ENCODE results near the gene ADGRA1.

The ADGRA1 gene

GRCh38 chr10:133096616-133097269 lies 9.0 kb downstream of the ADGRA1 start:
- no peak overlapping the region for H3K4me3 Mint-ChIP-seq
- H3K4me1 Mint-ChIP-seq, result peaks cover 2% of the 10 kb centered on the region
- no peak overlapping the region for H3K27ac Mint-ChIP-seq
- no peak for TF ChIP-seq CTCF (IDR thresholded peaks at IDR 0.05; ENCODE audit: unreplicated experiment in 3 of 3)
- H3K36me3 Mint-ChIP-seq (ENCODE audit: low read depth), result no peaks in the 10 kb centered on the region
- H3K27me3 Mint-ChIP-seq (ENCODE audit: low read depth), result peaks cover 51% of the 10 kb centered on the region
- H3K9me3 Mint-ChIP-seq, result no peaks in the 10 kb centered on the region

- no peak overlapping the region for H3K27ac Mint-ChIP-seq
- TF ChIP-seq CTCF (IDR thresholded peaks at IDR 0.05; ENCODE audit: unreplicated experiment in 3 of 3), result no peak
- no peaks in the 10 kb centered on the region for H3K36me3 Mint-ChIP-seq (ENCODE audit: low read depth)
- no peaks in the 10 kb centered on the region for H3K9me3 Mint-ChIP-seq
- H3K4me3 Mint-ChIP-seq, result no peak overlapping the region
- peaks cover 4% of the 10 kb centered on the region for H3K4me1 Mint-ChIP-seq
- H3K27me3 Mint-ChIP-seq (ENCODE audit: low read depth), result peaks cover 51% of the 10 kb centered on the region
These were observed 9.7 kb downstream of the ADGRA1 start for GRCh38 chr10:133097418-133097817.

GRCh38 chr10:133097961-133098360 lies 10.2 kb downstream of the ADGRA1 start:
- Mint-ChIP-seq H3K4me1 (peaks cover 4% of the 10 kb centered on the region), H3K27ac (no peak overlapping the region), H3K27me3 (ENCODE audit: low read depth) (peaks cover 45% of the 10 kb centered on the region), H3K9me3 (no peaks in the 10 kb centered on the region), H3K4me3 (no peak overlapping the region), H3K36me3 (ENCODE audit: low read depth) (no peaks in the 10 kb centered on the region)
- TF ChIP-seq CTCF (IDR thresholded peaks at IDR 0.05; ENCODE audit: unreplicated experiment in 3 of 3), result no peak

GRCh38 chr10:133098426-133099124 lies 10.9 kb downstream of the ADGRA1 start:
- H3K27me3 Mint-ChIP-seq (ENCODE audit: low read depth), result peaks cover 41% of the 10 kb centered on the region
- H3K36me3 Mint-ChIP-seq (ENCODE audit: low read depth), result no peaks in the 10 kb centered on the region
- H3K4me3 Mint-ChIP-seq, result no peak overlapping the region
- H3K27ac Mint-ChIP-seq, result no peak overlapping the region
- no peaks in the 10 kb centered on the region for H3K9me3 Mint-ChIP-seq
- no peak for TF ChIP-seq CTCF (IDR thresholded peaks at IDR 0.05; ENCODE audit: unreplicated experiment in 3 of 3)
- peaks cover 4% of the 10 kb centered on the region for H3K4me1 Mint-ChIP-seq

GRCh38 chr10:133099571-133099970 lies 11.8 kb downstream of the ADGRA1 start:
- Mint-ChIP-seq H3K4me1 (peaks cover 4% of the 10 kb centered on the region), H3K27me3 (ENCODE audit: low read depth) (peaks cover 36% of the 10 kb centered on the region), H3K4me3 (no peak overlapping the region), H3K9me3 (no peaks in the 10 kb centered on the region), H3K36me3 (ENCODE audit: low read depth) (no peaks in the 10 kb centered on the region), H3K27ac (no peak overlapping the region)
- no peak for TF ChIP-seq CTCF (IDR thresholded peaks at IDR 0.05; ENCODE audit: unreplicated experiment in 3 of 3)

- no peak for TF ChIP-seq CTCF (IDR thresholded peaks at IDR 0.05; ENCODE audit: unreplicated experiment in 3 of 3)
- no peaks in the 10 kb centered on the region for H3K9me3 Mint-ChIP-seq
- H3K4me1 Mint-ChIP-seq, result peaks cover 8% of the 10 kb centered on the region
- H3K27ac Mint-ChIP-seq, result no peak overlapping the region
- H3K36me3 Mint-ChIP-seq (ENCODE audit: low read depth), result no peaks in the 10 kb centered on the region
- H3K27me3 Mint-ChIP-seq (ENCODE audit: low read depth), result peaks cover 38% of the 10 kb centered on the region
- no peak overlapping the region for H3K4me3 Mint-ChIP-seq
These were observed 12.5 kb downstream of the ADGRA1 start for GRCh38 chr10:133100186-133100585.
